Lung (tissue), 12 donors: ENCODE data around the gene SPATA9. TPM values are rescaled to one million over a fixed set of nuclear protein-coding genes. Genes with fewer than 3 reads are reported as not detected.

Experiments used
- ATAC-seq: fragments of 200-7000 bp; cut with Tn5 transposase; one replicate; pipeline ENCODE4 v1.9.1; 2020; ENCODE audit warnings: moderate number of reproducible peaks; ENCODE audit not compliant: insufficient read depth, low FRiP score
- DNase-seq, 3 donors: peaks; one replicate each; pipeline ENCODE4 v3.0.0-alpha.2; 2013 to 2017
- H3K27ac ChIP-seq, 2 donors: one replicate each; pipeline ENCODE4 v1.5.1; 2013; ENCODE audit warnings: mild to moderate bottlenecking in 2 of 2, moderate library complexity in 2 of 2, control low read depth in 1 of 2, inconsistent platforms in 1 of 2, low read depth in 1 of 2, low read length in 1 of 2
- H3K27me3 ChIP-seq, 3 donors: one replicate each; pipeline ENCODE4 v1.5.1; 2013; ENCODE audit warnings: low read length in 2 of 3; ENCODE audit not compliant: control insufficient read depth in 3 of 3, insufficient read depth in 3 of 3
- H3K36me3 ChIP-seq, 4 donors: one replicate each; pipeline ENCODE4 v1.5.1; 2013; ENCODE audit warnings: low read length in 4 of 4, mild to moderate bottlenecking in 1 of 4, moderate library complexity in 1 of 4; ENCODE audit not compliant: control insufficient read depth in 4 of 4, insufficient read depth in 4 of 4
- H3K4me1 ChIP-seq, 5 donors: one replicate each; pipeline ENCODE4 v1.5.1; 2013; ENCODE audit warnings: low read length in 5 of 5, mild to moderate bottlenecking in 2 of 5, moderate library complexity in 1 of 5; ENCODE audit not compliant: control insufficient read depth in 5 of 5, insufficient read depth in 5 of 5
- H3K4me3 ChIP-seq: one replicate; pipeline ENCODE4 v1.5.1; 2013; ENCODE audit warnings: mild to moderate bottlenecking, control low read depth, moderate library complexity
- H3K9ac ChIP-seq, 2 donors: one replicate each; pipeline ENCODE4 v1.5.1; 2013; ENCODE audit warnings: low read length in 2 of 2, control low read depth in 1 of 2; ENCODE audit not compliant: insufficient read depth in 1 of 2
- H3K9me3 ChIP-seq, 4 donors: one replicate each; pipeline ENCODE4 v1.5.1; 2013; ENCODE audit warnings: low read length in 3 of 4, mild to moderate bottlenecking in 1 of 4, moderate library complexity in 1 of 4; ENCODE audit not compliant: control insufficient read depth in 4 of 4, insufficient read depth in 3 of 4
- WGBS, 2 donors: extraction: QIAGEN DNeasy Blood & Tissue Kit; methylation state at CpG; one replicate each; pipeline ENCODE4 v1.1.7; 2013; 5-methylcytosine and 5-hydroxymethylcytosine counted together
- polyA plus RNA-seq, 2 donors: library from polyadenylated mRNA; stranded (reverse); fragments of 200-250 nt; gene quantifications; one replicate each; pipeline ENCODE4 v1.2.1, GENCODE V29; 2013
- total RNA-seq, 2 donors: library from RNA; depleted of rRNA in 1 of 2; stranded (reverse); fragments of >200 nt in 1 of 2; gene quantifications; one replicate each; pipeline ENCODE4 v1.2.1, GENCODE V29; 2014 to 2021
- TF ChIP-seq, protein P1 (sequence below): IDR thresholded peaks from 2 replicates; pipeline ENCODE4 v1.5.1; 2012; ENCODE audit warnings: mild to moderate bottlenecking; ENCODE audit errors: control extremely low read depth, extremely low read depth
- donor health status: control.
- donor health status: control.
- donor health status: Bipolar disorder and iron deficiency.
- donor health status: healthy.
- donor health status: DM: yes; HTN: yes; CAD: no.

Gene SPATA9
- total and polyA plus RNA-seq, 4 donors: 0.31 to 0.77 (median 0.40) TPM; not detected in 1

DNA sequence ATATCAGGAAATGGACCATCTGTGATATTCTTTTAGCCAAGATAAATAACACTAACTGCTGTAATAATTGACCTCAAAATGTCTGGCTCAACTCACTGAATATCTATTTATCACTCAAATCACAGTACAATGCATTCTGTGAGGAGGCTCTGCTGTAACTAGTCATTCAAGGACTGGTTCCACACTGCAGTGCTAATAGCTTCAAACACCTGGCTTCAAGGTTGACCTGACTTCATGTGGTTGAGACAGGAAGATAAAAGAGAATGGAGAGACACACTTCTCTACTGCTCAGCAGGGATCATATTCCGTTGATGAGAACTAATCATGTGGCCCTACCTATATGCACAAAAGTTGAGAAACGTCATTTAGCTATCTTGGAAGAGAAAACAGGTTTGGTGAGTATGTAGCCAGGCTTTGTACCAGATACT, 45.0 kb upstream of the SPATA9 start:
- Histone ChIP-seq H3K27me3 (no peaks in the 10 kb centered on the region), H3K36me3 (no peaks in the 10 kb centered on the region), H3K4me3 (no peak overlapping the region), H3K4me1 (peaks cover 2 to 74% (median 24%) of the 10 kb centered on the region in 5 donors), H3K9ac (no peak overlapping the region), H3K9me3 (peaks cover 0 to 3% (median 0%) of the 10 kb centered on the region in 4 donors), H3K27ac (peak overlapping the region in 1 of 2 donors; percentile 46)
- TF ChIP-seq, protein P1, sequence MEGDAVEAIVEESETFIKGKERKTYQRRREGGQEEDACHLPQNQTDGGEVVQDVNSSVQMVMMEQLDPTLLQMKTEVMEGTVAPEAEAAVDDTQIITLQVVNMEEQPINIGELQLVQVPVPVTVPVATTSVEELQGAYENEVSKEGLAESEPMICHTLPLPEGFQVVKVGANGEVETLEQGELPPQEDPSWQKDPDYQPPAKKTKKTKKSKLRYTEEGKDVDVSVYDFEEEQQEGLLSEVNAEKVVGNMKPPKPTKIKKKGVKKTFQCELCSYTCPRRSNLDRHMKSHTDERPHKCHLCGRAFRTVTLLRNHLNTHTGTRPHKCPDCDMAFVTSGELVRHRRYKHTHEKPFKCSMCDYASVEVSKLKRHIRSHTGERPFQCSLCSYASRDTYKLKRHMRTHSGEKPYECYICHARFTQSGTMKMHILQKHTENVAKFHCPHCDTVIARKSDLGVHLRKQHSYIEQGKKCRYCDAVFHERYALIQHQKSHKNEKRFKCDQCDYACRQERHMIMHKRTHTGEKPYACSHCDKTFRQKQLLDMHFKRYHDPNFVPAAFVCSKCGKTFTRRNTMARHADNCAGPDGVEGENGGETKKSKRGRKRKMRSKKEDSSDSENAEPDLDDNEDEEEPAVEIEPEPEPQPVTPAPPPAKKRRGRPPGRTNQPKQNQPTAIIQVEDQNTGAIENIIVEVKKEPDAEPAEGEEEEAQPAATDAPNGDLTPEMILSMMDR: no peak
- WGBS, 2 donors: 63 to 81% methylated on average over 2 of the region's 2 CpGs
- DNase-seq (peak in 2 of 3 donors; percentile 35 to 45), ATAC-seq (no peak)

DNA sequence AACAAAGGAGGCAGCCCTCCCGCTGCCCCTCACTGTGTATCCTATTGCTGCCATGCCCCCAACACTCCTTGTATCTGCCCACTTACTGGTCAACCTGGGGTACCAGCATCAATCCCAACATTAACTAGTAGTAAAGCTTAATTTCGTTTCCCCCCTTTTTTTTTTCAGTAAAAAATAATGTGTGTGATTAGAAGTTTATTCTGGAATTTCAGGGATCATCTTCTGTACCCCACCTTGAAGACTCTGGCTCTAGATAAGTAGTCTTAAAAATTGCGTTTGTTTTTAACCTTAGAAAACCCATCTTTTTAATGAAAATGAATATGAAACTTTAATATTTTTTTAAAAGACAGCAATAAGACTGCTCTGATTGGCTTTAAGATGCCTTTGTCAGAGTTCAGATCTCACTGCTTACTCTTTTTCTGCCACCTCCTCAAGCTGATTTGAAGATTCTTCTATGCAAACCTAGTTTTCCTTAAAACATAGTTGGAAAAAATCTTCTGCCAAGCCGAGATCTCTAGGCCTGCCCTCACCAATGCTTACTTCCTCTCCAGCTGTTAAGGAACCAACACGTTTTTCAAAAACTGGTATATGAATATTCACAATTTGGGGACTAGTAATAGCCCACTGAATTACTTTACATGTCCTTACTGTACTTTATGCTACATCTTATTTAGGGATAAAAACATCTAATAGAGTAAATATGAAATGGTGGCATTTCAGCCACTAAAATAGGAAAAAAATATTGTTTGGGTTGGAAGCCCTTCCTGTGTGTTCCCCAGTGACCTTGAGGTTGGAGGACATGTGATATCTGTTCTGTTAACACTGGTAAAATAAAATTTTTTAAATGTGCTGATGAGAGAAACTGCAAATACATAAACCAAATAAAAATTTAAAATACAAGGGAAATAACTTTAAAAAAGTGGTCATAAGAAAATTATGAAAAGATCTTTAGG, 44.3 kb upstream of the SPATA9 start:
- Histone ChIP-seq H3K27me3 (no peaks in the 10 kb centered on the region), H3K9ac (no peak overlapping the region), H3K27ac (no peak overlapping the region), H3K4me3 (no peak overlapping the region), H3K4me1 (peaks cover 2 to 73% (median 24%) of the 10 kb centered on the region in 5 donors), H3K9me3 (peaks cover 0 to 3% (median 0%) of the 10 kb centered on the region in 4 donors), H3K36me3 (no peaks in the 10 kb centered on the region)
- DNase-seq (peak in 1 of 3 donors; percentile 28), ATAC-seq (no peak)
- TF ChIP-seq, protein P1: no peak
- 61 to 70% methylated on average over 5 of the region's 5 CpGs for whole genome bisulfite sequencing, 2 donors

DNA sequence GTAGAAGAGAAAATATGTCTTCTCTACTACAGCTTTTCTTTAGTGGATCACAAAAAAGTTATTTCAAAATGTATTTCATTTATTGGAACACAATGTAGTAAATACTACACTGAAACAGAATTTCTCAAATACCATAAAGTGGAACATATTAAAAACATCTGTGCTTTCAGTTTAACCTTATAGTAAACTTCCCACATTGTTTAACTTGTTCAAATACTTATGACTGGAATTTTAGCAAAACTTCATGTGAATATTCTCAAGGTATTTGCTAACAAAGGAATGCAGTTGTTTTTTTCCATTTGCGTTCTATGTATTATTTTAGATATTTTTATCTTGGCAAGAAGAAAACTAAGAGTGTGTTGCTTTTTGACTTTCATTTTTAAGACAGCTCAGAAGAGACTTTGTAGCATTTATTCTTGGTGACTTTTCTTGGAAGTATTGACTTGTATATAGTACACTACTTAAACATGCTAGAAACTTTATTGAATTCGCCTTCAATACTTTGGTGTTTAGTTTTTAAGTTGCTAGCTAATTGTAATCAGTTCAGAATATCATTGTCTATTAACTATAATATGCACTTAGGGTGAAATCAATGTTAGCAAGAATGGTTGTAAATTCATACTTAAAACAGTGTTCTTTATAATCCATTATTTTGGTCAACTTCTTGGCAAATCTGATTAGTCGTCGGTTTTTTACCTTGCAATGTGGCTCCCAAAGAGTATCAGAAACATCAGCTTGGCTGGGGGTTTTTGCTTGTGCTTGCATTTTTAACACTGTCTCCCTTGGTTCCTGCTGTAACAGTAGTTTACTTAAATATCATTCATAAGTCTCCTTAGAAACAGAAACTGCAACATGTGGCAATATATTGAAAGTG, 43.4 kb upstream of the SPATA9 start:
- Histone ChIP-seq H3K36me3 (no peaks in the 10 kb centered on the region), H3K27me3 (no peaks in the 10 kb centered on the region), H3K27ac (no peak overlapping the region), H3K4me3 (no peak overlapping the region), H3K9me3 (no peaks in the 10 kb centered on the region), H3K4me1 (peaks cover 0 to 81% (median 29%) of the 10 kb centered on the region in 5 donors), H3K9ac (no peak overlapping the region)
- 71 to 85% methylated on average over 4 of the region's 4 CpGs for WGBS, 2 donors
- TF ChIP-seq, protein P1: no peak
- peak; percentile 16 to 81 (median 78) for DNase-seq
- no peak for ATAC-seq
